Measurements from ENCODE around the gene HDAC11.

HDAC11 gene

GRCh38 chr3:13545952-13546454, 65.9 kb downstream of the HDAC11 start:
- DNase-seq, result no peak

- DNase-seq, result no peak
These were observed 66.6 kb downstream of the HDAC11 start for GRCh38 chr3:13546667-13547171.

- no peak for DNase-seq
These were observed 67.7 kb downstream of the HDAC11 start for GRCh38 chr3:13547591-13548371.

DNA sequence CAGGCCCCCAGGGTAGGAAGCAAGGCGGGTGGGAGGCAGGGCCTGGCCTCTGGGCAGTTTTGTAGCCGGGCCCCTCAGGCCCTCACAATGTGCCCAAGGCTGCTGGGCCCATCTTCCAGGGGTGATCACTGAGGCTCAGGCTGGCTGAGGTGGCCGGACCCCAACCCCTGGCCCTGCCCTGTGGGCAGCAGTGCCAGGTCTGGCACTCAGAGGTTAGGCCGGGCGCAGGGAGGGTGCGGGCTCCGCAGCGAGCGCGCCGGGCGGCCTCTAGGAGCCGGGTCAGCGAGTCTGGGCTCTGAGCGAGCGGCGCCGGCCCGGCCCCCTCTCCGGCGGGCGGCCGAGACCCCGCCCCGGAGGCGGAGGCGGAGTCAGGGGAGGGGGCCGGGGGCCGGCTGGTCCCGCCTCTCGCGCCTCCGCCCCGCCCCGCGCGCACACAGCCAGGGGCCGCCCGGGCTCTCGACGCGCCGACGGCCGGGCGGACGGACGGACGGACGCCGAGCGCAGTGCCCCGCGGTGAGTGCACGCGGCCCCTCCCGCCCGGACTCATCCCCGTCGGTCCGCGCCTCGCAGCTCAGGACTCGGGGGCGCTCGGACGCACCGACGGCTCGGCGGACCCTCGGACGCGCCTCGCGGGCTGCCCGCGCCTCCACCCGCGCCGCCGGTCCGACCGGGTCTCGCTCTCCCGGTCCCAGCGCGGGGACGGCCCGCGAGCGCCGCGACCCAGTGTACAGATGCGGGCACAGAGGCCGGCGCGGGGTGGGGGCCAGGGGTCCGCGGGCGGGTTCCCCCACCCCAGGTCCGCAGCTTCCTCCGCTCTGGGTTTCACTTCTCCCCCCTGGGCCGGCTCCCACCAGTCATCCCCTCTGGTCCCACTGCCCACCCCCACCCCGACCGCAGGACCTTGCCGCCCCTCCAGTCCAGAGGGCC, 68.9 kb downstream of the HDAC11 start, which contains the start of gene FBLN2:
Gene FBLN2, plus strand, starts transcription at position 430 of the 927 bp plus-strand sequence. CDS start 21,231 bp downstream, outside the sequence.
- no peak for DNase-seq

GRCh38 chr3:13549623-13550422, 69.7 kb downstream of the HDAC11 start:
- DNase-seq, result no peak

- DNase-seq, result no peak
These were observed 70.3 kb downstream of the HDAC11 start for GRCh38 chr3:13550423-13550690.

GRCh38 chr3:13550791-13551360, 70.8 kb downstream of the HDAC11 start:
- no peak for DNase-seq

DNA sequence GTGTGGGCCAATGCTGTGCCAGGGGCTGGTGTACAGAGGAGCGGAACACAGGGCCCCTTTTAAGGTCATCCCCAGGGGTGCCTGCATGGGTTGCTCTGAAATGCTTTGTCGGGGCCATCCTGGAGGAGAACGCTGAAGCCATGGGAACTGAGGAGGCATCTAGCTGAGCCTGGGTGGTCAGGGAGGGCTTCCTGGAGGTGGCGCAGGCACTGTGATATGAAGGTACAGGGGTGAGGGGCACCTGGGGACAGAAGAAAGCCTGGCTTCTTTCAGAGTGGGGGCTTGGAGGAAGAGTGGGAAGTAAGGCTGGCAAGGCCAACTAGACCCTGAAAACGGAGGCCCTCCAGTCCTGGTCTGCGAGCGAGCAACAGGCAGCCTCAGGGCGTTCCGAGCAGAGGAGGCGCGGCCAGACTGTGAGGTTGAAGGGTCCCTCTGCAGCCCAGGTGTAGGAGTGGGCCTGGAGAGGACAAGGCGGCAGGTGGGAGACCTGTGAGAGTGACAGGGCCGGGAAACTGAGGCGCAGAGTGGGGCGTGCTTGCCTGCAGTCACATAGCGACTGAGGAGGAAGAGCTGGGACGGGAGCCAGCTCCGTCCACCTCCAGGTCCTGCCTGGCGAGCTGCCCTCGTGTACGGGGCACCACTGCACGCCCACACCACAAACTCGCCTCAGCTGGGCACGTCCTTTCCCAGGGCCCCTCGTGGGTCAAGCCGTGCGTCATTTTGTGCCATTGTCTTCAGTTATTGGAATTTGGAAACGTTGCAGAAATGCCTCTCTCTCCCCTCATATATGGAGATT, 72.9 kb downstream of the HDAC11 start:
- DNase-seq, result no peak

- DNase-seq, result no peak
These were observed 73.6 kb downstream of the HDAC11 start for GRCh38 chr3:13553686-13554085.

- DNase-seq, result no peak
These were observed 75.6 kb downstream of the HDAC11 start for GRCh38 chr3:13555753-13556152.
